HEK293 (cell line): ENCODE data around the gene STK32C.

Experiments
- HOXC10 ChIP-seq: sonication (generic); formaldehyde crosslinking; IDR thresholded peaks from 2 replicates; pipeline ENCODE4 v1.8.1; 2023; ENCODE audit warnings: mild to moderate bottlenecking, missing genetic modification reagents
- SP2 ChIP-seq: fragments of 450-650 bp; formaldehyde crosslinking; IDR thresholded peaks from 2 replicates; pipeline ENCODE4 v1.5.1; 2016; ENCODE audit warnings: missing biosample characterization, missing genetic modification characterization
- ZBTB26 ChIP-seq: fragments of 450-650 bp; formaldehyde crosslinking; optimal IDR thresholded peaks from 2 replicates; pipeline ENCODE3; 2016; ENCODE audit warnings: missing biosample characterization, mild to moderate bottlenecking, missing genetic modification characterization
- ZFHX2 ChIP-seq: fragments of 450-650 bp; formaldehyde crosslinking; conservative IDR thresholded peaks from 2 replicates; pipeline ENCODE4 v1.5.1; 2016; ENCODE audit warnings: missing biosample characterization, missing genetic modification characterization
- ZNF10 ChIP-seq: fragments of 450-650 bp; formaldehyde crosslinking; IDR thresholded peaks from 2 replicates; pipeline ENCODE4 v1.5.1; 2017; ENCODE audit warnings: missing biosample characterization, missing genetic modification characterization
- ZNF394 ChIP-seq: fragments of 450-650 bp; formaldehyde crosslinking; IDR thresholded peaks from 2 replicates; pipeline ENCODE4 v1.5.1; 2016; ENCODE audit warnings: missing biosample characterization, missing genetic modification characterization, mild to moderate bottlenecking, moderate library complexity, borderline replicate concordance
- ZNF600 ChIP-seq: fragments of 450-650 bp; formaldehyde crosslinking; IDR thresholded peaks from 2 replicates; pipeline ENCODE4 v1.5.1; 2016; ENCODE audit warnings: missing biosample characterization, missing genetic modification characterization
- ZNF670 ChIP-seq: fragments of 450-650 bp; formaldehyde crosslinking; IDR thresholded peaks from 2 replicates; pipeline ENCODE4 v1.5.1; 2016; ENCODE audit warnings: missing biosample characterization, missing genetic modification characterization, low read depth
- ZXDB ChIP-seq: fragments of 450-650 bp; formaldehyde crosslinking; IDR thresholded peaks from 2 replicates; pipeline ENCODE4 v1.5.1; 2016; ENCODE audit warnings: missing biosample characterization, missing genetic modification characterization
- TF ChIP-seq, protein P1 (sequence below): fragments of 450-650 bp; formaldehyde crosslinking; IDR thresholded peaks from 2 replicates; pipeline ENCODE4 v1.5.1; 2016; ENCODE audit warnings: missing biosample characterization, missing genetic modification characterization
- TF ChIP-seq, protein P2 (sequence below): fragments of 450-650 bp; formaldehyde crosslinking; IDR thresholded peaks from 2 replicates; pipeline ENCODE4 v1.5.1; 2016; ENCODE audit warnings: missing biosample characterization, missing genetic modification characterization

DNA sequence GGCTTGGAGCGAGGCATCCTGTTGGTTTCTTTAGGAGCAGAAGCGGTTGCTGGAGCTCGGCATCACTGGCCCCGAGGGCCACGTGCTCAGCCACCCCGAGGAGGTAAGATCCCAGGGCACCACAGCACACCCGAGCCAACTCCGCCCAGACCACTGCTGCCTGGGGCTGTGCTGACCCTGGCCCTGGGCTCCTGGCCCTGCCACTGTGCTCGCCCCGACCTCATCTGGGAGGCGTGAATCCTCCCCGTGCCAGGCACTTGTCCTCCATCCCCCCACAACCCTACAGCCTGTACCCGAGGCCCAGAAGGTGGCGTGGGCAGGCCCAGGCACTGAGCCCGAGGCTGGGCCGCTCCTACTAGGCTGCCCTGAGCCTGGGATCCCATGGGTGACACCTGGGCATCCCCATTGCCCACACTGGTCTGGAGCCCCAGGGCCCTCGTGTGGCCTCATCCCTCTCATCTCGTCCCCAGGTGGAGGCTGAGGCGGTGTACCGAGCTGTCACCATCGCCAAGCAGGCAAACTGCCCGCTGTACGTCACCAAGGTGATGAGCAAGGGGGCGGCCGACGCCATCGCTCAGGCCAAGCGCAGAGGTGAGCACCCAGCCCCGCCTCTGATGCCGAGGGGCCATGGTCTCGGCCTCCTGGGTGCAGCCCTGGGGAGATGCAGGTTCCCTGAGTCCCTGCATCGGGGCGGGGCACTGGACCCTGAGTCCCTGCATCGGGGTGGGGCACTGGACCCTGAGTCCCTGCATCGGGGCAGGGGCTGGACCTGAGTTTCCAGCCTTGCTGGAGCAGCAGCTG, 109.2 kb downstream of the STK32C start:
- TF ChIP-seq ZNF10 (no peak), ZFHX2 (no peak), ZNF394 (tag by site-specific recombination) (no peak), ZNF600 (no peak), ZNF670 (no peak), ZBTB26 (no peak), SP2 (tag by site-specific recombination) (no peak), HOXC10 (CRISPR knock-in tag) (no peak), ZXDB (tag by site-specific recombination) (no peak)
- TF ChIP-seq, protein P1, sequence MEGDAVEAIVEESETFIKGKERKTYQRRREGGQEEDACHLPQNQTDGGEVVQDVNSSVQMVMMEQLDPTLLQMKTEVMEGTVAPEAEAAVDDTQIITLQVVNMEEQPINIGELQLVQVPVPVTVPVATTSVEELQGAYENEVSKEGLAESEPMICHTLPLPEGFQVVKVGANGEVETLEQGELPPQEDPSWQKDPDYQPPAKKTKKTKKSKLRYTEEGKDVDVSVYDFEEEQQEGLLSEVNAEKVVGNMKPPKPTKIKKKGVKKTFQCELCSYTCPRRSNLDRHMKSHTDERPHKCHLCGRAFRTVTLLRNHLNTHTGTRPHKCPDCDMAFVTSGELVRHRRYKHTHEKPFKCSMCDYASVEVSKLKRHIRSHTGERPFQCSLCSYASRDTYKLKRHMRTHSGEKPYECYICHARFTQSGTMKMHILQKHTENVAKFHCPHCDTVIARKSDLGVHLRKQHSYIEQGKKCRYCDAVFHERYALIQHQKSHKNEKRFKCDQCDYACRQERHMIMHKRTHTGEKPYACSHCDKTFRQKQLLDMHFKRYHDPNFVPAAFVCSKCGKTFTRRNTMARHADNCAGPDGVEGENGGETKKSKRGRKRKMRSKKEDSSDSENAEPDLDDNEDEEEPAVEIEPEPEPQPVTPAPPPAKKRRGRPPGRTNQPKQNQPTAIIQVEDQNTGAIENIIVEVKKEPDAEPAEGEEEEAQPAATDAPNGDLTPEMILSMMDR: no peak
- TF ChIP-seq, protein P2, sequence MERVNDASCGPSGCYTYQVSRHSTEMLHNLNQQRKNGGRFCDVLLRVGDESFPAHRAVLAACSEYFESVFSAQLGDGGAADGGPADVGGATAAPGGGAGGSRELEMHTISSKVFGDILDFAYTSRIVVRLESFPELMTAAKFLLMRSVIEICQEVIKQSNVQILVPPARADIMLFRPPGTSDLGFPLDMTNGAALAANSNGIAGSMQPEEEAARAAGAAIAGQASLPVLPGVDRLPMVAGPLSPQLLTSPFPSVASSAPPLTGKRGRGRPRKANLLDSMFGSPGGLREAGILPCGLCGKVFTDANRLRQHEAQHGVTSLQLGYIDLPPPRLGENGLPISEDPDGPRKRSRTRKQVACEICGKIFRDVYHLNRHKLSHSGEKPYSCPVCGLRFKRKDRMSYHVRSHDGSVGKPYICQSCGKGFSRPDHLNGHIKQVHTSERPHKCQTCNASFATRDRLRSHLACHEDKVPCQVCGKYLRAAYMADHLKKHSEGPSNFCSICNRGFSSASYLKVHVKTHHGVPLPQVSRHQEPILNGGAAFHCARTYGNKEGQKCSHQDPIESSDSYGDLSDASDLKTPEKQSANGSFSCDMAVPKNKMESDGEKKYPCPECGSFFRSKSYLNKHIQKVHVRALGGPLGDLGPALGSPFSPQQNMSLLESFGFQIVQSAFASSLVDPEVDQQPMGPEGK (tag by site-specific recombination): no peak
